Measurements from ENCODE around the gene MFSD11. TPM values are rescaled to one million over a fixed set of nuclear protein-coding genes. Genes with fewer than 3 reads are reported as not detected.
A peak's percentile ranks its signal among the peaks of the same experiment; 100 is the strongest.

Gene MFSD11
- total RNA-seq (10 to 100 TPM; 20.6 to 36.5 (median 27.9) TPM), polyA plus RNA-seq (10 to 100 TPM; 14.3 to 14.7 TPM)
- long read RNA-seq, donor 1, transcript MFSD11-217 (14 exons, 1,891 nt), result minor isoform, 8 of 54 reads
- long read RNA-seq, donor 1, transcript MFSD11-211 (13 exons, 3,612 nt), result major isoform, 28 of 54 reads
- long read RNA-seq, donor 1, partial matches to known transcripts, result 1 of 54 reads
- long read RNA-seq, donor 1, other reads (novel, unspliced or antisense), result 13 of 54 reads
- long read RNA-seq, donor 2, transcript MFSD11-211 (13 exons, 3,612 nt), result major isoform, 62 of 121 reads
- long read RNA-seq, donor 2, transcript MFSD11-217 (14 exons, 1,891 nt), result minor isoform, 26 of 121 reads
- long read RNA-seq, donor 2, partial matches to known transcripts, result 7 of 121 reads
- long read RNA-seq, donor 2, other reads (novel, unspliced or antisense), result 22 of 121 reads
- long read RNA-seq, donor 3, transcript MFSD11-211 (13 exons, 3,612 nt), result major isoform, 6 of 20 reads
- long read RNA-seq, donor 3, partial matches to known transcripts, result 0 of 20 reads
- long read RNA-seq, donor 3, other reads (novel, unspliced or antisense), result 9 of 20 reads

GRCh38 chr17:76737676-76738467, at the start of gene MFSD11:
TSS of gene MFSD11 (plus strand) at chr17:76738119. CDS start at chr17:76738353, 234 bp downstream.
- intact Hi-C loops (cut with DNase I), result loop anchor here in 2 of 10 donors (1.0 to 10.0 kb wide), 2 partner anchors 12 to 53 kb away; partner anchors contain the start of genes JMJD6 (in 1 of the 2) and METTL23 (in 1 of the 2)

GRCh38 chr17:76688165-76688622, 49.7 kb upstream of the MFSD11 start:
- WGBS, 4 donors, result 18 to 38% (median 24%) methylated on average over 9 to 11 of the region's 11 CpGs
- DNase-seq (peak in 1 of 5 donors; percentile 76), ATAC-seq (peak in 3 of 4 donors; percentile 22 to 28 (median 26))
- TF ChIP-seq CTCF (IDR thresholded peaks at IDR 0.05), result peak in 2 of 12 donors; percentile 14 to 29
- no peak for TF ChIP-seq POLR2A (IDR thresholded peaks at IDR 0.05)
- H3K4me1 ChIP-seq, result peaks cover 17 to 100% (median 90%) of the 10 kb centered on the region in 12 donors
- no peaks in the 10 kb centered on the region for H3K9me3 ChIP-seq
- intact Hi-C loops (cut with DNase I), result loop anchor here in 4 of 10 donors (2.0 to 10.0 kb wide), 4 partner anchors 21 to 133 kb away; partner anchors contain the start of genes MFSD11 (in 1 of the 4) and SRSF2 (in 1 of the 4)
- H3K27me3 ChIP-seq, result no peaks in the 10 kb centered on the region
- H3K27ac ChIP-seq, result peak overlapping the region; percentile 86 to 99 (median 93)
- peak overlapping the region in 1 of 12 donors; percentile 1 for H3K4me3 ChIP-seq
- peaks cover 0 to 30% (median 20%) of the 10 kb centered on the region in 9 donors for H3K36me3 ChIP-seq

More at GRCh38 chr17:76737676-76738467, at the start of gene MFSD11:
- Histone ChIP-seq H3K27me3 (no peaks in the 10 kb centered on the region), H3K4me1 (peaks cover 5 to 72% (median 45%) of the 10 kb centered on the region in 12 donors), H3K36me3 (peaks cover 0 to 55% (median 49%) of the 10 kb centered on the region in 9 donors), H3K4me3 (peak within 1 kb of the TSS; percentile 71 to 100 (median 94)), H3K9me3 (no peaks in the 10 kb centered on the region), H3K27ac (peak within 1 kb of the TSS; percentile 97 to 100 (median 99))
- ATAC-seq, result peak; percentile 70 to 86 (median 84)
- 0 to 1% (median 0%) methylated on average over 50 to 57 of the region's 57 CpGs for WGBS, 4 donors
- DNase-seq, result peak; percentile 93 to 96 (median 94)
- TF ChIP-seq POLR2A (IDR thresholded peaks at IDR 0.05) (peak in 1 of 2 donors; percentile 76), CTCF (IDR thresholded peaks at IDR 0.05) (peak in 1 of 12 donors; percentile 5)

- peaks cover 0 to 13% (median 4%) of the 10 kb centered on the region in 9 donors for H3K36me3 ChIP-seq
- DNase-seq (peak in 2 of 5 donors; percentile 4 to 24), ATAC-seq (no peak)
- no peak overlapping the region for H3K4me3 ChIP-seq
- WGBS, 4 donors, result 67 to 74% (median 72%) methylated on average over 11 of the region's 11 CpGs
- no peaks in the 10 kb centered on the region for H3K9me3 ChIP-seq
- H3K4me1 ChIP-seq, result peaks cover 17 to 100% (median 89%) of the 10 kb centered on the region in 12 donors
- H3K27ac ChIP-seq, result peak overlapping the region; percentile 86 to 99 (median 94)
- H3K27me3 ChIP-seq, result no peaks in the 10 kb centered on the region
- intact Hi-C loops (cut with DNase I), result loop anchor here in 4 of 10 donors (2.0 to 10.0 kb wide), 4 partner anchors 19 to 135 kb away; partner anchors contain the start of genes MFSD11 (in 1 of the 4) and SRSF2 (in 1 of the 4)
- TF ChIP-seq POLR2A (IDR thresholded peaks at IDR 0.05), result no peak
- TF ChIP-seq CTCF (IDR thresholded peaks at IDR 0.05), result no peak
Measured at GRCh38 chr17:76689859-76690258, 48.1 kb upstream of the MFSD11 start.

All from heart left ventricle (tissue), 16 donors.